Nephron (organoid): ENCODE measurements around the gene PSEN2.

Experiments used
- H3K27ac Mint-ChIP-seq, 3 experiments: 2 replicates each; pipeline ENCODE4 v1.8.0; 2020; ENCODE audit warnings: mixed read lengths in 3 of 3, mild to moderate bottlenecking in 2 of 3, moderate library complexity in 1 of 3
- H3K27me3 Mint-ChIP-seq: 2 replicates; pipeline ENCODE4 v1.8.0; 2021; ENCODE audit warnings: low read depth, mild to moderate bottlenecking, moderate library complexity, mixed read lengths
- H3K36me3 Mint-ChIP-seq: 2 replicates; pipeline ENCODE4 v1.8.0; 2020; ENCODE audit warnings: low read depth, mixed read lengths
- H3K4me1 Mint-ChIP-seq: 2 replicates; pipeline ENCODE4 v1.8.0; 2020; ENCODE audit warnings: mixed read lengths
- H3K4me3 Mint-ChIP-seq, 3 experiments: 2 replicates each; pipeline ENCODE4 v1.8.0; 2020; ENCODE audit warnings: mild to moderate bottlenecking in 3 of 3, mixed read lengths in 3 of 3, moderate library complexity in 2 of 3
- H3K9me3 Mint-ChIP-seq: 2 replicates; pipeline ENCODE4 v1.8.0; 2020; ENCODE audit warnings: mixed read lengths
- CTCF ChIP-seq, 3 experiments: fragments of 200-600 bp; sonication (generic); IDR thresholded peaks; one replicate each; pipeline ENCODE4 v1.5.0; 2021; ENCODE audit warnings: antibody characterized with exemption in 3 of 3; ENCODE audit not compliant: unreplicated experiment in 3 of 3

The PSEN2 gene

GRCh38 chr1:226891346-226891745 lies 20.9 kb downstream of the PSEN2 start:
- Mint-ChIP-seq H3K9me3 (no peaks in the 10 kb centered on the region), H3K36me3 (peaks cover 13% of the 10 kb centered on the region), H3K27me3 (no peaks in the 10 kb centered on the region), H3K27ac (no peak overlapping the region), H3K4me1 (peaks cover 6% of the 10 kb centered on the region), H3K4me3 (no peak overlapping the region)
- no peak for TF ChIP-seq CTCF (IDR thresholded peaks at IDR 0.05; ENCODE audit: unreplicated experiment in 3 of 3)

GRCh38 chr1:226891846-226892523 lies 21.6 kb downstream of the PSEN2 start:
- no peak for TF ChIP-seq CTCF (IDR thresholded peaks at IDR 0.05; ENCODE audit: unreplicated experiment in 3 of 3)
- no peak overlapping the region for H3K27ac Mint-ChIP-seq
- H3K4me3 Mint-ChIP-seq = no peak overlapping the region
- H3K27me3 Mint-ChIP-seq = no peaks in the 10 kb centered on the region
- H3K4me1 Mint-ChIP-seq = peaks cover 5% of the 10 kb centered on the region
- peaks cover 11% of the 10 kb centered on the region for H3K36me3 Mint-ChIP-seq
- no peaks in the 10 kb centered on the region for H3K9me3 Mint-ChIP-seq

- H3K36me3 Mint-ChIP-seq = peaks cover 12% of the 10 kb centered on the region
- no peak overlapping the region for H3K4me3 Mint-ChIP-seq
- no peak overlapping the region for H3K27ac Mint-ChIP-seq
- H3K27me3 Mint-ChIP-seq = no peaks in the 10 kb centered on the region
- no peak for TF ChIP-seq CTCF (IDR thresholded peaks at IDR 0.05; ENCODE audit: unreplicated experiment in 3 of 3)
- H3K9me3 Mint-ChIP-seq = no peaks in the 10 kb centered on the region
- H3K4me1 Mint-ChIP-seq = peaks cover 5% of the 10 kb centered on the region
Observed at GRCh38 chr1:226892524-226892875, 22.1 kb downstream of the PSEN2 start.

GRCh38 chr1:226893936-226894335 lies 23.5 kb downstream of the PSEN2 start:
- Mint-ChIP-seq H3K9me3 (no peaks in the 10 kb centered on the region), H3K36me3 (peaks cover 14% of the 10 kb centered on the region), H3K4me3 (no peak overlapping the region), H3K27me3 (no peaks in the 10 kb centered on the region), H3K27ac (no peak overlapping the region), H3K4me1 (peaks cover 5% of the 10 kb centered on the region)
- no peak for TF ChIP-seq CTCF (IDR thresholded peaks at IDR 0.05; ENCODE audit: unreplicated experiment in 3 of 3)

- peaks cover 19% of the 10 kb centered on the region for H3K36me3 Mint-ChIP-seq
- no peak overlapping the region for H3K4me3 Mint-ChIP-seq
- peaks cover 5% of the 10 kb centered on the region for H3K4me1 Mint-ChIP-seq
- no peaks in the 10 kb centered on the region for H3K9me3 Mint-ChIP-seq
- TF ChIP-seq CTCF (IDR thresholded peaks at IDR 0.05; ENCODE audit: unreplicated experiment in 3 of 3) = no peak
- no peaks in the 10 kb centered on the region for H3K27me3 Mint-ChIP-seq
- no peak overlapping the region for H3K27ac Mint-ChIP-seq
Observed at GRCh38 chr1:226894826-226895225, 24.4 kb downstream of the PSEN2 start.

GRCh38 chr1:226895644-226896043 lies 25.2 kb downstream of the PSEN2 start:
- H3K4me3 Mint-ChIP-seq = no peak overlapping the region
- no peaks in the 10 kb centered on the region for H3K9me3 Mint-ChIP-seq
- peaks cover 8% of the 10 kb centered on the region for H3K4me1 Mint-ChIP-seq
- no peak overlapping the region for H3K27ac Mint-ChIP-seq
- H3K36me3 Mint-ChIP-seq = peaks cover 18% of the 10 kb centered on the region
- no peak for TF ChIP-seq CTCF (IDR thresholded peaks at IDR 0.05; ENCODE audit: unreplicated experiment in 3 of 3)
- no peaks in the 10 kb centered on the region for H3K27me3 Mint-ChIP-seq
